ENCODE results near the gene RHPN2.
A peak's percentile ranks its signal among the peaks of the same experiment; 100 is the strongest.
"Not testable (repeated sequence)": the region's sequence is repeated elsewhere in the genome, so short reads cannot be mapped to it uniquely, and the experiment has no call there.

RHPN2 gene

GRCh38 chr19:32977280-32977679 is 87.4 kb downstream of the RHPN2 start:
- no peak for DNase-seq (ENCODE audit: low spot score)

- DNase-seq (ENCODE audit: low spot score): peak; percentile 66
Observed at GRCh38 chr19:32976223-32976805, 88.4 kb downstream of the RHPN2 start.

- peak; percentile 99 for DNase-seq (ENCODE audit: low spot score)
Observed at GRCh38 chr19:32971715-32972540, 92.8 kb downstream of the RHPN2 start, which contains the start of the genes CEP89 and FAAP24. CEP89 (minus strand) TSS chr19:32971958; CDS start chr19:32971874, 84 bp downstream. FAAP24 (plus strand) TSS chr19:32972242; CDS start chr19:32973197, 955 bp downstream.

- DNase-seq (ENCODE audit: low spot score): no peak
Observed at GRCh38 chr19:32971012-32971595, 93.6 kb downstream of the RHPN2 start.

GRCh38 chr19:32969549-32969948 is 95.1 kb downstream of the RHPN2 start:
- no peak for DNase-seq (ENCODE audit: low spot score)

- DNase-seq (ENCODE audit: low spot score): no peak
Observed at GRCh38 chr19:32966750-32967149, 97.9 kb downstream of the RHPN2 start.

- no peak for DNase-seq (ENCODE audit: low spot score)
Observed at GRCh38 chr19:32945260-32945659, 119.4 kb downstream of the RHPN2 start.

- not testable (repeated sequence) for DNase-seq (ENCODE audit: low spot score)
Observed at GRCh38 chr19:32941273-32941672, 123.4 kb downstream of the RHPN2 start.

GRCh38 chr19:32936065-32936464 is 128.6 kb downstream of the RHPN2 start:
- no peak for DNase-seq (ENCODE audit: low spot score)

- no peak for DNase-seq (ENCODE audit: low spot score)
Observed at GRCh38 chr19:32935629-32936028, 129.1 kb downstream of the RHPN2 start.

- DNase-seq (ENCODE audit: low spot score): no peak
Observed at GRCh38 chr19:32933571-32933970, 131.1 kb downstream of the RHPN2 start.

GRCh38 chr19:32930567-32930966 is 134.1 kb downstream of the RHPN2 start:
- no peak for DNase-seq (ENCODE audit: low spot score)

- no peak for DNase-seq (ENCODE audit: low spot score)
Observed at GRCh38 chr19:32928806-32929205, 135.9 kb downstream of the RHPN2 start.

All from pons (tissue), 1 donor.